ENCODE data around the gene SYT2.

The SYT2 gene

DNA sequence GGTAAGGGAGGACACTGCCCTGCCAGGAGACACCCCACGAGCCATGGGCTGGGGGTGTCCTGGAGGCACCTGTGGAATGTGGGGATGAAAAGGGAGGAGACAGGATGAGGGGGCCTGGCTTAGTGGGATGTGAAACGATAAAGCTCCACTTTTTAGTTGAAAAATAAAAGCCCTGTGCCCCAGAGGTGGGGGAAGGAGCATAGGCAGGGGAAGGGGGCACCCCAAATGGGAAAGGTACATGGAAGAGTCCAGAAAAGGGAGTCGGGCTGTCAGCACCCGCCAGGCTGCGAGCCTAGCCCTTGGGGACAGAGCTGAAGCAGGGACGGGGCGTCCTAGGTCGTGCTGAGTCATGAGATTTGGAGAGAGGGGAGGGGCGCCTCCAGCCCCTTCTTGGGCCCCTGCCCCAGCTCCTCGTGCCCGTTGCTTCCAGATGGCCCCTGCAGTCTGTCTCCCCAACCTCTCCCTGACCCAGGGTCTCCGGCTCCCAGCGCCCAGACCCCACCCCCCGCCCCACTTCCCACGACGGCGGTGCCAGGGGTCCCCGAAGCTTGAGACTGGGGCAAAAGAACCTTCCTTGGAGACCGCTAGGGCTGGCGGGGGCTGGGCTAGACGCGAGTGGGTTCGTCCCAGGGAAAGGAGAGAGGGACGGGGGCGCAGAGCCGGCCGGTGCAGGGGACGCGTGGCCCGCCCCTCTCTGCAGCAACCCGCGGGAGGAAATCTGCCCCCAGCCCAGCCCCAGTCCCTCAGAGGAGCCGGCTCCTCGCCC, 795 bp downstream of the SYT2 start:
- no peak for ATAC-seq
- no peak for TF ChIP-seq TOX (CRISPR knock-in tag; IDR thresholded peaks at IDR 0.05; ENCODE audit: borderline replicate concordance)

DNA sequence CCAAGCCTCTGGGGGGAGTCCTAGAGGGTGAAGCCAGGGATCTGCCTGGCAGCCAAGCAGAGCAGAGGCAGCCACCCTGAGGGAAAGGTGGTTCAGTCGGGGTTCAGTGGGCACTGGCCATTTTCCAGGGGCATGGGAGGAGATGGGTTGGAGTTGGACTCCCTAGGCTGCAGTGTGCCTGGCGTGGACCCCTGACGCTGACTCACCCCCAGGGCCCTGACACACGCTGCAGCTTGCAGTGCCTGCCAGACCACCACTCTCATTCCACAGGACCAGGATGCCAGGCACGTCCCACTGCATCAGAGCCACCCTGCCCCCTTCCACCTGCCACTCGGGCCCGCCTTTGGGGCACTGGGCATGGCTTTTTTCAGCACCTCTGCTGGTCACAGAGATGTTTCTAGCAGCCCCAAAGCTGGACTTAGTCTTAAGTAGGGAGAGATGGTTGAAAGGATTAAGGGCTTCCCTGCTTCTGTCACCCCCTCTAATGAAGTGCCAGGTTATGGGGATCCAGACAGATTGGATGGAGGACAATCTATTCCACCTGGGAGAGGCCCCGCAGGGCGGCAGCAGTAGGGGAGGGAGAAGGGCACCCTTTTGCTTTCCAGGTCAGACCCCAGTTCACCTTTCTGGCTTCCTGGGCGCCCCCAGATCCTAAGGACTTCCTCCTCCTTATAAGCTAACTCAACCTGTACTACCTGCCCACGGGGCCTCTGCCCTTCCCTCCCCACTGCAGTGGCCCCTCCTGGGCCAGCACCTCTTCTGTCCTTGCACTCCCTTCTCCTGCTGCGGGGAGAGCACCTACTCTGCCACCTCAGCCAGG, 1.6 kb downstream of the SYT2 start:
- ATAC-seq: no peak
- TF ChIP-seq ESRRG (CRISPR knock-in tag; IDR thresholded peaks at IDR 0.05) (no peak), GLIS3 (CRISPR knock-in tag; IDR thresholded peaks at IDR 0.05) (no peak)

DNA sequence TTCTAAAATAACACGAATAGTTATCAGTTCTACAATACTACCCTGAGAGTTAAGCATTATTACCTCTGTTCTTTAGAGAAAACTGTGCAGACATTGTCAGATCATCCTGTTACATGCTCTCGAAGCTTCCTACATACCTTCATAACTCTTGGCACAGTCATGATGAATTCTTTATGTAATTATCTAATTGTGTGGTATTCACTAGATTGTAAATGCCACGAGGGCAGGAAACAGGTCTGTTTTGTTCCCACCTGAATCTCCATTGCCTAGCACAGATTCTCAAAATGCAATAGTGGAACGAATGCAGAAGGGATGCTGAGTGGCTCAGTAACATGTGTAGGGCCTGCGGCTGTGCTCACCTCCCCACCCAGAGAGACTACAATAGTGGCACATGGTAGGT, 3.4 kb downstream of the SYT2 start:
- TF ChIP-seq, protein P1, sequence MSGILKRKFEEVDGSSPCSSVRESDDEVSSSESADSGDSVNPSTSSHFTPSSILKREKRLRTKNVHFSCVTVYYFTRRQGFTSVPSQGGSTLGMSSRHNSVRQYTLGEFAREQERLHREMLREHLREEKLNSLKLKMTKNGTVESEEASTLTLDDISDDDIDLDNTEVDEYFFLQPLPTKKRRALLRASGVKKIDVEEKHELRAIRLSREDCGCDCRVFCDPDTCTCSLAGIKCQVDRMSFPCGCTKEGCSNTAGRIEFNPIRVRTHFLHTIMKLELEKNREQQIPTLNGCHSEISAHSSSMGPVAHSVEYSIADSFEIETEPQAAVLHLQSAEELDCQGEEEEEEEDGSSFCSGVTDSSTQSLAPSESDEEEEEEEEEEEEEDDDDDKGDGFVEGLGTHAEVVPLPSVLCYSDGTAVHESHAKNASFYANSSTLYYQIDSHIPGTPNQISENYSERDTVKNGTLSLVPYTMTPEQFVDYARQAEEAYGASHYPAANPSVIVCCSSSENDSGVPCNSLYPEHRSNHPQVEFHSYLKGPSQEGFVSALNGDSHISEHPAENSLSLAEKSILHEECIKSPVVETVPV (CRISPR knock-in tag; IDR thresholded peaks at IDR 0.05): no peak
- TF ChIP-seq TOX (CRISPR knock-in tag; IDR thresholded peaks at IDR 0.05; ENCODE audit: borderline replicate concordance): no peak
- ATAC-seq: no peak

DNA sequence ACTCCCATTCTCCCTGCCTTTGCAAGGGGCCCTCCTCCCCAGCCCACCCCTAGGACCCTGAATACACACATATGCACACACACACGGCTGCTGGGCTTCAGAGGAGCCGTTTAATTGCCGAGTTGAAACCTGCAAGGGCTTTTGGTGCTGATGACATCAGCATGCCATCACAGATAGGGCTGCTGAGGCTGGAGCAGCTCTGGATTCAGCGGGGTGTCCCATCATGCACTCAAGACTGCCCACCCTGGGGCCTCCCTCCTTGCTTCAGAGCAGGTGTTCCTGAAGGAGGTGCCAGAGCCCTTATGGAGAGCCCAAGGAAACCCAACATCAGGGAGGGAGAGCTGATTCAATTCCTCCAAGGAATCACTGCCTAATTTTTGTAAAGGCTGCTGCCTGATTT, 5.7 kb downstream of the SYT2 start:
- ATAC-seq: no peak
- TF ChIP-seq, protein P2, sequence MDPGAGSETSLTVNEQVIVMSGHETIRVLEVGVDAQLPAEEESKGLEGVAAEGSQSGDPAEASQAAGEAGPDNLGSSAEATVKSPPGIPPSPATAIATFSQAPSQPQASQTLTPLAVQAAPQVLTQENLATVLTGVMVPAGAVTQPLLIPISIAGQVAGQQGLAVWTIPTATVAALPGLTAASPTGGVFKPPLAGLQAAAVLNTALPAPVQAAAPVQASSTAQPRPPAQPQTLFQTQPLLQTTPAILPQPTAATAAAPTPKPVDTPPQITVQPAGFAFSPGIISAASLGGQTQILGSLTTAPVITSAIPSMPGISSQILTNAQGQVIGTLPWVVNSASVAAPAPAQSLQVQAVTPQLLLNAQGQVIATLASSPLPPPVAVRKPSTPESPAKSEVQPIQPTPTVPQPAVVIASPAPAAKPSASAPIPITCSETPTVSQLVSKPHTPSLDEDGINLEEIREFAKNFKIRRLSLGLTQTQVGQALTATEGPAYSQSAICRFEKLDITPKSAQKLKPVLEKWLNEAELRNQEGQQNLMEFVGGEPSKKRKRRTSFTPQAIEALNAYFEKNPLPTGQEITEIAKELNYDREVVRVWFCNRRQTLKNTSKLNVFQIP (CRISPR knock-in tag; IDR thresholded peaks at IDR 0.05; ENCODE audit: borderline replicate concordance, low read depth): no peak
- no peak for TF ChIP-seq ZFP30 (CRISPR knock-in tag; IDR thresholded peaks at IDR 0.05)
- no peak for TF ChIP-seq ZNF8 (CRISPR knock-in tag; IDR thresholded peaks at IDR 0.05)
- TF ChIP-seq ESRRG (CRISPR knock-in tag; IDR thresholded peaks at IDR 0.05): no peak
- TF ChIP-seq, protein P1 (CRISPR knock-in tag; IDR thresholded peaks at IDR 0.05): no peak
- no peak for TF ChIP-seq ZNF70 (CRISPR knock-in tag; IDR thresholded peaks at IDR 0.05)
- no peak for TF ChIP-seq TOX (CRISPR knock-in tag; IDR thresholded peaks at IDR 0.05; ENCODE audit: borderline replicate concordance)
- TF ChIP-seq SNAI2 (CRISPR knock-in tag; IDR thresholded peaks at IDR 0.05): no peak
- no peak for TF ChIP-seq OSR1 (CRISPR knock-in tag; IDR thresholded peaks at IDR 0.05)
- TF ChIP-seq ISL1 (CRISPR knock-in tag; IDR thresholded peaks at IDR 0.05): no peak
- TF ChIP-seq ZNF565 (CRISPR knock-in tag; conservative IDR thresholded peaks at IDR 0.05; ENCODE audit: low read depth): no peak

DNA sequence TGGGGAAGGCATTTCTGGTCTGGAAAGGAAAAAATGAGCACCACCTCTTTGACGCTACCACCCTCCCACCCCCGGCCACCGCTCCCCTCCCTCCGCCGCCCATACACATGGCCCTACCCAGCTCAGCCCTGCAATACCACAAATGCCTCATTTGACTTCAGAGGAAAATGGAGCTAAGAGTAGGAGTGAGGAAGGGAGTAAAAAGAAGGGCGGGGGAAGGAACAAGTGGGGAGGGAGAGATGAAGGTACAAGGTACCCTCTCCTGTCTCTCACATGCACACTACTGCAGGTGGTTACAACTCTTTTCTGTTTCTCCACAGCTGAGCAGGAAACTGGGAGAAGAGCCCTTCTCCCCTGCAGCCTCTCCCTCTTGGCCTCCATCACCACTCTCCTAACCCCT, 7.1 kb downstream of the SYT2 start:
- TF ChIP-seq ZFP3 (CRISPR knock-in tag; IDR thresholded peaks at IDR 0.05): no peak
- TF ChIP-seq, protein P3, sequence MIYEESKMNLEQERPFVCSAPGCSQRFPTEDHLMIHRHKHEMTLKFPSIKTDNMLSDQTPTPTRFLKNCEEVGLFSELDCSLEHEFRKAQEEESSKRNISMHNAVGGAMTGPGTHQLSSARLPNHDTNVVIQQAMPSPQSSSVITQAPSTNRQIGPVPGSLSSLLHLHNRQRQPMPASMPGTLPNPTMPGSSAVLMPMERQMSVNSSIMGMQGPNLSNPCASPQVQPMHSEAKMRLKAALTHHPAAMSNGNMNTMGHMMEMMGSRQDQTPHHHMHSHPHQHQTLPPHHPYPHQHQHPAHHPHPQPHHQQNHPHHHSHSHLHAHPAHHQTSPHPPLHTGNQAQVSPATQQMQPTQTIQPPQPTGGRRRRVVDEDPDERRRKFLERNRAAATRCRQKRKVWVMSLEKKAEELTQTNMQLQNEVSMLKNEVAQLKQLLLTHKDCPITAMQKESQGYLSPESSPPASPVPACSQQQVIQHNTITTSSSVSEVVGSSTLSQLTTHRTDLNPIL (CRISPR knock-in tag; IDR thresholded peaks at IDR 0.05; ENCODE audit: low read depth): no peak
- no peak for TF ChIP-seq SNAI2 (CRISPR knock-in tag; IDR thresholded peaks at IDR 0.05)
- TF ChIP-seq CSDC2 (CRISPR knock-in tag; IDR thresholded peaks at IDR 0.05): no peak
- no peak for TF ChIP-seq RARB (CRISPR knock-in tag; IDR thresholded peaks at IDR 0.05)
- no peak for TF ChIP-seq ARNTL (CRISPR knock-in tag; IDR thresholded peaks at IDR 0.05; ENCODE audit: borderline replicate concordance, low read depth)
- no peak for TF ChIP-seq TOX (CRISPR knock-in tag; IDR thresholded peaks at IDR 0.05; ENCODE audit: borderline replicate concordance)
- TF ChIP-seq, protein P1 (CRISPR knock-in tag; IDR thresholded peaks at IDR 0.05): no peak
- TF ChIP-seq ISL1 (CRISPR knock-in tag; IDR thresholded peaks at IDR 0.05): no peak
- no peak for TF ChIP-seq ZNF8 (CRISPR knock-in tag; IDR thresholded peaks at IDR 0.05)
- TF ChIP-seq, protein P4, sequence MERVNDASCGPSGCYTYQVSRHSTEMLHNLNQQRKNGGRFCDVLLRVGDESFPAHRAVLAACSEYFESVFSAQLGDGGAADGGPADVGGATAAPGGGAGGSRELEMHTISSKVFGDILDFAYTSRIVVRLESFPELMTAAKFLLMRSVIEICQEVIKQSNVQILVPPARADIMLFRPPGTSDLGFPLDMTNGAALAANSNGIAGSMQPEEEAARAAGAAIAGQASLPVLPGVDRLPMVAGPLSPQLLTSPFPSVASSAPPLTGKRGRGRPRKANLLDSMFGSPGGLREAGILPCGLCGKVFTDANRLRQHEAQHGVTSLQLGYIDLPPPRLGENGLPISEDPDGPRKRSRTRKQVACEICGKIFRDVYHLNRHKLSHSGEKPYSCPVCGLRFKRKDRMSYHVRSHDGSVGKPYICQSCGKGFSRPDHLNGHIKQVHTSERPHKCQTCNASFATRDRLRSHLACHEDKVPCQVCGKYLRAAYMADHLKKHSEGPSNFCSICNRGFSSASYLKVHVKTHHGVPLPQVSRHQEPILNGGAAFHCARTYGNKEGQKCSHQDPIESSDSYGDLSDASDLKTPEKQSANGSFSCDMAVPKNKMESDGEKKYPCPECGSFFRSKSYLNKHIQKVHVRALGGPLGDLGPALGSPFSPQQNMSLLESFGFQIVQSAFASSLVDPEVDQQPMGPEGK (CRISPR knock-in tag; IDR thresholded peaks at IDR 0.05; ENCODE audit: borderline replicate concordance): no peak
- TF ChIP-seq GLIS3 (CRISPR knock-in tag; IDR thresholded peaks at IDR 0.05): no peak
- TF ChIP-seq ZFP30 (CRISPR knock-in tag; IDR thresholded peaks at IDR 0.05): no peak
- TF ChIP-seq ZC3H10 (CRISPR knock-in tag; IDR thresholded peaks at IDR 0.05): no peak
- no peak for TF ChIP-seq ESRRG (CRISPR knock-in tag; IDR thresholded peaks at IDR 0.05)
- no peak for TF ChIP-seq BACH2 (CRISPR knock-in tag; IDR thresholded peaks at IDR 0.05; ENCODE audit: borderline replicate concordance)
- TF ChIP-seq ZNF565 (CRISPR knock-in tag; conservative IDR thresholded peaks at IDR 0.05; ENCODE audit: low read depth): no peak
- ATAC-seq: no peak

Data from SK-N-SH treated with all-trans-retinoic acid at 6 μM for 48 hours (cell line).